HG02610 (cell line): ENCODE data around the gene EN1.

Source experiments
- ATAC-seq: cut with Tn5 transposase; IDR thresholded peaks from one replicate; pipeline ENCODE4 v1.9.1; 2021; ENCODE audit warnings: mild to moderate bottlenecking, moderate library complexity; ENCODE audit not compliant: unreplicated experiment

EN1 gene

DNA sequence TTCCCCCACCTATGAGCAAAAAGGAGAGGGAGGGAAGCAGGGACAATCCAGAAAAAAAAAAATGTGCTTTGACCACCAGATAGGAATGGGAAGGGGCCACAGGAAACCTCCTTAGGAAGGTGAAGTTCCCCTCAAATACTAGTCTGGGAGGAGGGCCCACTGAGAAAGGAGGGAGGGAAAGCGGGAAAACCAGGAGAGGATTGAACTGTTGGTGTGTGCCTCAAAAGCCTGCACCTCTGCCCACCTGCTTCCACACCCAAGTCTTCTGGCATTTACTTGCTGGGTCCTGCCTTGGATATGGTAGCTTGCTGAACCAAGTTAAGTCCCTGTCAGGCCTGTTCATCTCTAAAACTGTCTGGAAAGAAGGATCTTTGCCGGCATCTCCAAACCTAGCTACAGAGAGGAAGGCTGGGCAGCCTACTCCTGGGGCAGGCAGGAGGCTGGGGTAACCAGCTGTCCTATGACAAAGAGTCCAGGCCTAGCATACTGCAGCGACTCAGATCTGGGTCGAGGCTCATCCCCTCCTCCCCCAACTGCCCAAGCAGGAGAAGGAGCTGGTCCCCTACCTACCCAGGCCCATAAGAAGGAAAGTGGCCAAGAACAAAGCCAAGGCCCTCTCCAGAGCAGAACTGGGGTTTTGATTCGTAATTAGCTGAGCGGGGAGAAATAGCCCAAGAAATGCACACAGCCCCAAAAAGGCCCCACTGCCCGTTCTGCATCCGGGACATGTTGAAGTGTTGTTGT lies 3.0 kb downstream of the EN1 start:
- ATAC-seq, result no peak

DNA sequence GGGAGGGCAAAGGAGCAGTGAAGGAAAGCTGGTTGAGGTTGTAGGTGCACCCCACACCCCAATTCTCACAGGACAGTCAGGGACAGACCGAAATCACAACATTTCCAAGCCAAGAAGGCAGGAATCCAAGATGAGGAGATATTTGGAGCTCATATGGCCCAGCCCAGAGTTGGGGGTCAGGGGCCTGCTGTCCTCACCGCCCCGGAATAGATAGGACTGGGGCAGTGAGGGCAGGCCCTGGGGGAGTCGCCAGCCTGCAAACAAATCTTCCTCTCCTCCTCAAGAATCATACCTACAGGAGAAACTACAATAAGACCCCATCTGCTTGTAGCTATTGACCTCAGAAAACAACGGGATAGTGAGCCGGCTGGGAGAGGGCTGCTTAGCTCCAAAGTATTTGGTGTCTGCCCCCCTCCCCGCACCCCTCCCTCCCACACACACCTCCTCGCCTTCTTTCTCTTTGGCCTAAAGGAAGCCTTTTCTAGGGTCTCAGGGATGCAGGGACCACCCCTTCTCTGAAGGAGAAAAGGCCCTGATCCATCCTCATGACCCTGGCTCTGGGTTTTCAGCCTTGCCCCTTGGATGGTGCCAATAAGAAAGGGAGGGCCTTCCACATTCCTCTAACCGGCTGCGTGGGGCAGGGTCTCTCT lies 3.8 kb downstream of the EN1 start:
- ATAC-seq, result no peak

DNA sequence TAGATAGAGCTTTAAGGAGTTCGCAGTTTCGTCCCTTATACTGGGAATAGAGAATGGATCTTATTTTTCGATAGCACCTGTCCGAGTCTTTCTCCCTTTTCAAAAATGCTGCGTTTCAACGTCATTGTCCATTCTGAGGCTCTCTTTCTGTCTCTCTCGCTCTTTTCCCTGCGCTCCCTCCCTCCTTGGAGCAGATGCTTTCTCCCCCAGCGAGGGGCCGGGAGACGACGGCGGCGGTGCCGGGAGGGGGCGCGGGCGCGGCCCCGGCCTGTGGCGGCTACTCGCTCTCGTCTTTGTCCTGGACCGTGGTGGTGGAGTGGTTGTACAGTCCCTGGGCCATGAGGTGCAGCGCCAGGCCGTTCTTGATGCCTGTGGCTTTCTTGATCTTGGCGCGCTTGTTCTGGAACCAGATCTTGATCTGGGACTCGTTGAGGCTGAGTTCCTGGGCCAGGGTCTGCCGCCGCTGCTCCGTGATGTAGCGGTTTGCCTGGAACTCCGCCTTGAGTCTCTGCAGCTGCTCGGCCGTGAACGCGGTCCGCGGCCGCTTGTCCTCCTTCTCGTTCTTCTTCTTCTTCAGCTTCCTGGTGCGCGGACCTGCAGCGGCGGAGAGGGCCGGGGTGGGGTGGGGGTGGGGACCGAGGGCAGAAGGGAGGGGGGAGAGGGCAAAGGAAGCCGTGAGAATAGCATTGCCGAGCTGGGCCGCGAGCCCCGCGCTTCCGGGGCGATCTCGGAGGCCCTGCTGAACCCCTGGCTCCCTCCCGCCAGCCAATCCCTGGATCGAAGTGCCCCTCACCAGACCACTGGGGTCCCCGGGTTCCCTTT lies 4.6 kb downstream of the EN1 start:
- no peak for ATAC-seq

- no peak for ATAC-seq
These were observed 5.5 kb downstream of the EN1 start for GRCh38 chr2:118841828-118842461.

- ATAC-seq, result no peak
These were observed 6.0 kb downstream of the EN1 start for GRCh38 chr2:118841450-118841827.

DNA sequence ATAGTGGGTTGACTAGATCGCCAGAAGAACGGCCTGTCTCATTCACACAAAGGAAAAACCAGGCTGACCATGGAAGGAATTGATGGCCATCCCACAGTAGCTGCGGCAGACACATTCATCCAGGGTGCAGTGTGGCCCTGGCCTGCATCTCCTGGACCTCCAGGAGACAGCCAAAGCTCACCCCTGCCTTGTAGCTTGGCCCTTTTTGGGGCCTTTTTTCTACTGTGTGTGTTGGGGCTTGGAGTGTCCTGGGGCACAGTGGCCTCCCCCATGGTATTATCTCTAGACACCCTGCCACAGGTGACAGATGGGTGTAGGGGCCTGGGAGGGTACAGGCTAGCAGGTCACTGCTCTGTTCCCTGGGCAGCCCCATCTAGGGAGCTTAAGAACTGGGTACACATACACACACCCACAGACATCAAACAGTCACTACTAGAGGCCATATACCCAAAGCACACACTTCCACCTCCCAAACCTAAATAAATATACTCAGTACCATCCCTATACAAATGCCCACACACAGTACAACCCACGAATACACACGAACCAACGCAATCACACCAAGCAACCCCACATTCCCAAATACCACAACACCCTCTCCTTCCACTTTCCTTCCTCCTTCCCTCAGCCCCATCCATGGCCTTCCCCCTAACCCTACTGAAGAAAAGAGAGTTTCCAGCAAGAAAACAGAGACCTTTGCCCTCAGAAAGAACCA lies 8.6 kb downstream of the EN1 start:
- no peak for ATAC-seq

DNA sequence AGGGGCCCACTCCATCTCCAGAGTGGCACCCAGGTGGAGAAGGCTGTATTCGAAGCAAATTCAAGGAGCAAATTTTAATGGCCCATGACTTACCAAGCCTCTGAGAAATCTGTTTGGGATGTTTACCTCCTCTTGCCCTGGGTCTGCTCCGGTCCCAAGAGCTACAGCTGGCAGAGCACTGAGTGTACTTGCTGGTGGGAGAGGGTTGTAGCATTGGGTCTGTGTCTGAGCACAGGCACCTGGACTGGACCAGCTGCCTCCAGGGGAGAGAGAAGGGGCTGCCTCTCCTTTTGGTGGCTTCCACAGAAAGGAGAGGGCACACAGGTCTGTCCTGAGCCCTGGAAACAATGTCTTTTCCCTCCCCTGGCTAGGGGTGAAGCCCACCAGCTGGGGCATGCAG lies 9.8 kb downstream of the EN1 start:
- ATAC-seq, result no peak

- no peak for ATAC-seq
These were observed 10.4 kb downstream of the EN1 start for GRCh38 chr2:118837067-118837466.

GRCh38 chr2:118836411-118836930 lies 11.0 kb downstream of the EN1 start:
- ATAC-seq, result no peak

DNA sequence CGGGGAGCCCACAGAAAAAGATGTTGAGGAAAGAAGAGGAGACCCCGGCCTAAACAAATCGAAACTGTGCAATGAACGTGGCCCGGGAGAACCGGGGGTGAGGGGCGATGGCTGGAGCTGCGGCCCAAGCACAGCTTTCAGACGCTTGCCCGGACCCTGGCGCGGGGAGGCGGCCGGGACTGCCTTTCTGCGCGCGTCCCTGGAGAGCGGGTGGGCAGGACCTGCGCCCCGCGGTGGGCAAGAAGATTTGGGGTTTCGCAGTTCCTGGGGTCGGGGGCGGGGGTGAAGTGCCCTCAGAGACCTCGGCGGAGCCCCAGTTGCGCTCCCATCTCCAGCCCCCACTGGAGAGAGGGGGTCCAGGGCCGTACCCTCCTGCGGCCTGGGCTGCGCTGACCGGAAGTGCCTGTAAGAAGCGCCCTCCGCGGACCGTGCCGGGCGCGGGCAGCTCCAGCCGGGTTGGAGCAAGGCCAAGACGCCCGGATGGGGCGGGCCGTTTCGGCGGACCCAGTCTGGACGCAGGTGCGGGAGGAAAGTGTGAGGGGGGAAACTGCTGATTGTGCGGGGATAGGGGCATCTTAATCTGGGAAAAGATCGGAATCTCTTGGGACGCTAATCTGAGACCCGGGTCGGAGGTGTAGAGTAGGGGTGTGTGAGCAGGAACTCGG lies 11.6 kb downstream of the EN1 start:
- no peak for ATAC-seq

DNA sequence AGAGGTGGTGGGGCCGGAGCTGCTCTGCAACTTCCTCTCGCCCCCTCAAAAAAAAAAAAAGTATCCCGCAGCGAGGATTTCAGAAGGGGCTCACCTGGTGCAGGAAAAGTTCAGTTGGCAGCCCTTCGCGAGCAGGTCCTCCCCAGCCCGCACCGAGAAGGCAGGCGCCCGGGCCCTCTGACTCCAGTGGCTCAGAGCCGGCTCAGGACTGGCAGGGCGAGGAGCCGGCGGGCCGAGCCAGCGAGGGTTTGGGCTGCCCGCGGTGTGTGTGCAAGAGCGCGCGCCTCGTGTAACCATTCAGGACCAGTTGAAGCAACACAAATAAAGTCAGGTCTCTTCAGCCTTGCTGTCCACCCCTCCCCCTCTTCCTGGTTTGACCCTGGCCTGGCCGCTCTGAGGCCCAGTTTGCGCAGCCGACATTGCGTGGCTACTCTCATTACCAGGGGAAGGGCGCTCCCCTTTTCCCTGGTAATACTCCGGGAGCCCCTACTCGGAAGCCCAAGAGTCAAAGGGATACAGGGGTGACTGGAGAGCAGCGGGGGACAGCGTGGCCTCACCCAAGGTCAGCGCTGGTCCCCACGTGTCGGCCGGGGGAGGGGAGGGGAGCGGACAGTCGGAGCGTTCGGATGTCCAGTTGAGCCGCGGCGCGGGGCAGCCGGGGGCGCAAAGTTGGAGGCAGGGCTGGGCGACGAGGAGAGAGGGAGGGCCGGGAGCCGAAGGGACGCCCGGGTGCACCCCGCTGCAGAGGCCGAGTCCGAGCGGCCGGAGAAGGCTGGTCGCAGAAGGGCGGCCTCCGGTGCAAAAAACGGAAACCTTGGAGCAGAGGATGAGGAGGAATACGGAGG lies 12.3 kb downstream of the EN1 start:
- ATAC-seq, result no peak

DNA sequence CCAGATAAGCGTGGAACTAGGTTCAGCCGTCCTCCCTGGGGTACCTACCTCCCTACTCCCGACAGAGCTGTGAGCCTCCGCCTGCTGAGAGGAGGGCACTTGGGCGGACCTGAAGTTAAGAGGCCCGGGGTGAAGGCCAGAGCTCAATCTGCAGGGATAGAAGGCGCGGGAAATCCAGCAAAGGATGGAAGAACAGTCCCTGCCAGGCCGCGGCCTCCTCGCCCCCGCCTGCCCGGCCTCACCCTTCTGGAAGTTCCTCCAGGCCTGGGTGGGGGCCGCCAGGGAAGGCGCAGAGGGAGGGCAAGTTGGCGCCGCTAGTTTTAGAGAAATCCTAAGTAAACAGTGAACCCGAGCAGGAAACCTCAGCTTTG lies 13.0 kb downstream of the EN1 start:
- no peak for ATAC-seq

GRCh38 chr2:118833716-118834439 lies 13.6 kb downstream of the EN1 start:
- ATAC-seq, result no peak

DNA sequence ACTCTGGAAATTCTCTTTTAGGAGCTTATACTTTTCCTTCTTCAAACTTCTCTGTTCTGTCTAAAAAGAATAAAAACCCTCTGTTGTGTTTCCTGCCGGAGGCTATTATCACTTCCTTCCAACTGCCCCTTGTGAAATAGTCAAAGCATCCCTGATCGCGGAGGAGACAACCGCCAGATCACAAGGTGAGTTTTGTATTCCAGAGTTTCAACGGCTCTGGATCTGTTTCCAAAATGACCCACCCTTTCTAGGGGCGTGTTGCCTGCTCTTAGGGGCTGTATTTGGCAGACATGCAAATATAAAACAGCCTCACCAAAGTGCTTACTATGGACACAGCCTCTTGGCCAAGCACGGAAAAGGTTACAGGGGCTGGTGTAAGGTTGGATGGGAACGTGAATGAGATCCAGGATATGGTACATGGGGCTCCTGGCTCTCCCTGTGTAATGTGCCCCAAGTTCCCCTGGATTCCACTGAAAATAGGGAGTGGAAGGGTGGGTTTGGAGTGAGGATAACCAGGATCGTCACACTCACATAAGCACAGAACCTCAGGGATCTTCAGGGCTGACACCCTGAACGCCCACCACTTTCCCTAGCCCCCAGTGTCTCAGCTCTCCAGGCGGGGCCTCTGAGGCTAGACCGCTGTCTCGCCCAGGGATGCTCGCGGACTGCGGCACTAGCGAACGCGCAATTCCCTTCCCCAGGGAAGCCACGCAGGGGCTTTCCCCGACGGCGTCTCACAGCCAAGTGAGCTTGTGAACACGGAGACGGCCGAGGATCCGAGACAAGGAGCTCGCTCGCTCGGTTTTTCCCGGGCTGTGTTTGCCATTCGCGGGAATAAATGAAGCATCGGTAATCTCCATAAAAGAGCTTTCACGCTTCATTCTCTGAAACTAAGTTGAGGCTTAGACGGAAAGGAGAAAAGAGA lies 14.4 kb downstream of the EN1 start:
- ATAC-seq, result no peak

DNA sequence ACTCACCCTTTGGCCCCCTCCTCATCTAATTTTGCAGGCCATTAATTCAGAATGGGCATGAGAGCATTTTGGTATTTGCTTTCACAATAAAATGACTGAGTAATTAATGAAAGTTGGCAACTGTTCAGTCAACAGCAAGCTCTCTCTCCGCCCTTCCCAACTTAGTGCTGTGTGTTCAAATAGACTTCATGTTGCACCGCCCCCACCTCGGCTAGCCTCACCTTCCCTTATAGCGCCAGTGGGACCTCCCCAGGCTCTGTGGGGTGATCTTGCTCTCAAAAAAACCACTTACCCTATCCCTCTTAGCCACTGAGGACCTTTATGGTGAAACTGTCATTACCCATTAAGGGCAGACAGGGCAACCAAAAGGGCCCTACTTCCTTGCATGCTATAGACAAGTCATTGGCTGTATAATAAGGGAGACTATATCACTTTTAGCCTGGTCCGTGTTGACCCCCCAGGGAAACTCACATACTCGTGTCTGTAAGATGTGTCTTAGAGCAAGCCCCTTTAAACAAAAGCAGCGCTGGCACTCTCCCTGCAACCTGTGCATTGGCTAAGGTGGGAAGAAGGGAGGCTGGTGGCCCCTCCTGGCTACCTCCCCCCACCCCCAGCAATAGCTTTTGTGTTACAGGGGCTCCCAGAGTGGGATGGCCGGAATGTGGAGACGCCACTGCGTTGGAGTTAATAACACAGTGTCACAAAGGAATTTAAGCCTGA lies 15.2 kb downstream of the EN1 start:
- ATAC-seq, result no peak

DNA sequence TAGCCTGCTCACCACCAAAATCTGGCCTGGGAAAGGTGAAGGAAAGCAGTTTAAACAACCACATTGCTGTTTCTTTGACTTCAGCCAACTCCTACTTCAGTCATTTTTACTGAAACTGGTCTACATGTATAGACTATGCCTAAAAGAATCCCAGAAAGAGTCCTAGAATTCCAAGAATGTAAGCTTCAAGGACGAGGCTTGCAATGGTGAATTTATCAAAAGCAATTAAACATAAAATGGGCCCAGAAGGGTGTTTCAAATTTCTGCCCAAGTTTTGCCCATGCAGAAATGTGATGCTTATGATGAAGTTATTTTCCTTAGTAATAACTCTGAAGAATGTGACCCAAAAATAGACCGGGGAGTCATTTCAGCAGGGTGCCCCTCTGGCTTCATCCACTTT lies 16.6 kb downstream of the EN1 start:
- no peak for ATAC-seq

- ATAC-seq, result no peak
These were observed 17.3 kb downstream of the EN1 start for GRCh38 chr2:118830118-118830517.
